ENCODE data around the gene SPON1. TPM values are rescaled to one million over a fixed set of nuclear protein-coding genes. Genes with fewer than 3 reads are reported as not detected.
"Not testable (repeated sequence)": the region's sequence is repeated elsewhere in the genome, so short reads cannot be mapped to it uniquely, and the experiment has no call there.

Gene SPON1
- total RNA-seq, 1 donor from 2014 or later, result 1.1 TPM

- intact Hi-C loops (cut with micrococcal nuclease), result no loop called here
Measured at GRCh38 chr11:13974631-13975030, 12.1 kb downstream of the SPON1 start.

GRCh38 chr11:13983081-13983751 lies 20.7 kb downstream of the SPON1 start:
- intact Hi-C loops (cut with micrococcal nuclease), result no loop called here

GRCh38 chr11:13984616-13985450 lies 22.3 kb downstream of the SPON1 start:
- intact Hi-C loops (cut with micrococcal nuclease), result no loop called here

GRCh38 chr11:13986695-13987094 lies 24.2 kb downstream of the SPON1 start:
- intact Hi-C loops (cut with micrococcal nuclease), result not testable (repeated sequence)

- intact Hi-C loops (cut with micrococcal nuclease), result not testable (repeated sequence)
Measured at GRCh38 chr11:13992158-13992856, 29.8 kb downstream of the SPON1 start.

- intact Hi-C loops (cut with micrococcal nuclease), result no loop called here
Measured at GRCh38 chr11:13993096-13993765, 30.7 kb downstream of the SPON1 start.

DNA sequence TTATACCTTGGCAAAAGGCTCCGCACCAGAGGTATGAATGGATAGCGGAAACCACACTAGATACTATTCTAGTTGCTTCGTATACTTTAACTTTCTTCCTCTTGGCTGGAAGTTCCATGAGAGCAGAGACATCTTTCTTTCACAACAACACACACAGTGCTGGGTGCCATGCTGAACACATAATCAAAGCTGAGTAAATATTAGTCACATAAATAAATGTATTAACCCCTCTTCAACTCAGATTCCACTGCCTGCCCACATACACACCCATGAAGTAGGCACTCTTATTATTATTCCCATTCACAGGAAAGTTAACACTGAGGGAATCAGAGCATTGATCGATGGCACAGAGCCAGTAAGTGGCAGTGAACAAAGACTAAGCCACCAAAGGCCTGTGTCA lies 35.4 kb downstream of the SPON1 start:
- intact Hi-C loops (cut with micrococcal nuclease), result no loop called here

- intact Hi-C loops (cut with micrococcal nuclease), result no loop called here
Measured at GRCh38 chr11:13999704-14000103, 37.2 kb downstream of the SPON1 start.

DNA sequence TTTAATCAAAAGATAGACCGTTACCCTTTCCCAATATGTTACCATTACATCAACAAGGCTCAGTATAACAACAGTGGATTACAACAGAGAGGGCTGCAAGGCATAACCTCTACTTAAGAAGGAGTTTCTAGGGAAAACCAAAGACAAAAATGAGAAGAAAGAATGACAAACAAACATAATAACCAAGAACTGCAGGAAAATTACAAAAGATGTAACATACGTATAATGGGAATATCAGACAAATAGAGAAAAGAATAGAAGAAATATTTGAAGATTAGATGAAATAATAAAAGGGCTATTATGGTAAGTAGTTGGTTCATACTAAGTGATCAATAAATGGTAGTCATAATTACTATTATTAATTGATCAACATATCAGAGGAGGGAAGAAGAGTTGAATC lies 39.1 kb downstream of the SPON1 start:
- intact Hi-C loops (cut with micrococcal nuclease), result no loop called here

DNA sequence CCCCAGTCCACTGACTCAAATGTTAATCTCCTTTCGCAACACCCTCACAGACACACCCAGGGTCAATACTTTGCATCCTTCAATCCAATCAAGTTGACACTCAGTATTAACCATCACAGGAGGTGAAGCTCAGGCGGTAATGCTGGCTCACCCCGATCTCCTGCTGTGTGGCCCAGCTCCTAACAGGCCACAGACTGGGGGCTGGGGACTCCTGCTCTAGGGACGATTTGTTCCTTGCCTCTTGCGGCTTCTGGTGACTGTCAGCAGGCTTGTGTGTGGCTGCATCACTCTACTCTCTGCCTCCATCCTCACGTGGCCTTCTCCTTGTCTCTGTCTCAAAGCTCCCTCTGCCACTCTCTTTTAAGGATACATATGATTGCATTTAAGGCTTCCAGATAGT lies 45.0 kb downstream of the SPON1 start:
- intact Hi-C loops (cut with micrococcal nuclease), result no loop called here

GRCh38 chr11:14010665-14011064 lies 48.1 kb downstream of the SPON1 start:
- intact Hi-C loops (cut with micrococcal nuclease), result no loop called here

DNA sequence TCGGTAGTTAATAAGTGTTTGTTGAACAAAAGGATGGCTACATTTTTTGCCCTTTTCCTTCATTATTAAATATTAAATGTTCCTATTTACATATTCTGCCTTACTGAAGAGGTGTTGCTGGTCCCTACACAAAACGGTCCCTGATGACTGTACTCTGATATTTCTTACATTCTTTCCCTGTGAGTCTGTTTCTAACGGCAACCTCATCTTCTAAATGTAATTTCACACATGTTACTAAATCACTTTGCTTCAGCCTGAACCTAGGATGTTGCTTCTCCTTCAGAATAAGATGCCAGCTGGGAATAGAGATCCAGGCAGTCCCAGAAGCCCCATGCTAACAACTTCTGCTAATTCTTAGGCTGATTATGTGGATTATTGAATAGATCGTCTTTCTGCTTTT lies 50.3 kb downstream of the SPON1 start:
- intact Hi-C loops (cut with micrococcal nuclease), result no loop called here

DNA sequence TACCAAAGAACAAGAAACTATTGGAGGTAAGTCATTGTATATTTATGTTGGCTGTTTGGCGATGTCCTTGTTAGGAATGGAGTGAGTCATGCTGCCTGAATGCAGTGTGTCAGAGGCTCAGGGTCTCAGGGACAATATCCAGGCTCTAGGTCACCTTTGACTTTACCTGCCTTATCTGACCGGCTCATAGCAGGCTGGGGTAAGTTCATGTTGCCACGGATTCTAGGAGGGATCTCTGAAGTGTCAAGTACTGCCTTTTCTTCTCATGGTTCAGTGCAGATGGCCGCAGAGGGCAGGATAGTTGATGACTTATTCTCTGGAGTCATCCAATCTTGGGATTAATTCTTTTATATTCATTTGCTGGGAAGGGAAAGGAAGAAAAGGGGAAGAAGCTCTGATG lies 53.2 kb downstream of the SPON1 start:
- intact Hi-C loops (cut with micrococcal nuclease), result no loop called here

DNA sequence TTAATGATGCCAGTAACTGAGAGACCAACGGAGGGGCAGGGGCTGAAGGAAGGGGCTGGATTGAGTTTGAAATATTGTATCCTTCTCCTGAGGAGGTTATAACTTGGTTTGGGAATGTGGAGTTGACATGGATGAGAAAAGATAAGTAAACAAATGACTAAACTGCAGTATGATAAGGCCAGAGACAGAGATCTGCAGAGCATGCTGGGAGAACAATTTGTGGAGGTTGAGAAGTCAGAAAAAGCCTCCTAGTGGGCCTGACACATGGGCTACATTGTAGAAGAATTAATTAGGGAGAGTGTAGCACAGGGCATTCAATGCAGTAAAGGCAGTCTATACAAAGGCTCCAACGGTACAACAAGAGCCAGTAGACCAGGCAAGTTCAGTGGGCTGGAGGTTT lies 55.9 kb downstream of the SPON1 start:
- intact Hi-C loops (cut with micrococcal nuclease), result no loop called here

DNA sequence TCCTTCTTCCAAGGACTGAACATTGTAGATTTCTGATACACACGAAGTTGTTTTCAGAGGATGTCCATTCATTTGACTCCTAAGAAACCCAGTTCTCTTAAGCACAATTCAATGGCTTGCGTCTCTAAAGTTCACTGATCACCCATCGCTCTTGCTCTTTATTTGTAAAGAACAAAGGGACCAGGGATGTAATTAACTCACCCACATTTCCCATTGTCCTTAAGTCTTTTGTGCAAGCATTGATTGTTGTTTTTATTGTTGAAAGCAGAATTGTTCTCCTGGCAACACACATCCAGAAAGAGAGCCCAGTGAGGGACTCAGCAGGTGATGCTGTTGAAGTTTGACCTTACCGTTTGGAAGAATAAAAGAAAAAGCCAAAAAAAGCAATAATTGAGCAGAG lies 59.2 kb downstream of the SPON1 start:
- intact Hi-C loops (cut with micrococcal nuclease), result no loop called here

DNA sequence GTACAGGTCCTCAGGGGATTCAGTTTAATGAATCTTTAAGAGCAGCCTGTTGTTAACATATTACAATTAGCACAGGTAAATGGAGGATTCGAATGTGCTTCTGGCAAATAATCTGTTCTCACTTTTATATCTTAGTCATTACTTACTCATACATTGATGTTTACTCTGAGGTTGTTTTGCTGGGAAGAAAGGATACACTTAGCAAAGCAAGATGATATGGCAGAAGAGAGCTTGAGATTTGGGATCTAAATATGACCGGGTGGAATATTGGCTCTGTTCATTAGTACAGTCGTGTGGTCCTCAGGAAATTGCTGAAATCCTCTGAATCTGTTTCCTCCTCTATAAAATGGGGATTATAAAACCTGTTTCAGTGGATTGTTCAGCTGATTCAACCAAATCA lies 59.7 kb downstream of the SPON1 start:
- intact Hi-C loops (cut with micrococcal nuclease), result no loop called here

DNA sequence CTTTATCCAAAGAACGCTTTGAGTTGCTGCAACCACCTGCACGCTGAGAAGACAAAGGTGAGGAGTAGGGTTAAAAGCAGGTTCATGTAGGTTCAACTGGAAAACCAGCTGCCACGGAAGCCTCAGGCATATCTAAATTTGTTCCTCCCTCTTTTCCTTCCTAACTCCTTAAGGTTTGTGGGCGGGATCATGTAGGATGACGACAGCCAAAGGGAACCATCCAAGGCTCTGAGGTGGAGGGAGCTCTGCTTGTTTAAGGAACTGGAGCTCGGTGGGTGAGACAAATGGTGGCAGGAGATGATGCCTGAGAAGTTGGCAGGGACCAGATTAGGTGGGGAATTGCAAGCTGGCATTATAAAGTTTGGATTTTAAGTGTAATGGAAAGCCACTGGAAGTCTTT lies 60.3 kb downstream of the SPON1 start:
- intact Hi-C loops (cut with micrococcal nuclease), result no loop called here

DNA sequence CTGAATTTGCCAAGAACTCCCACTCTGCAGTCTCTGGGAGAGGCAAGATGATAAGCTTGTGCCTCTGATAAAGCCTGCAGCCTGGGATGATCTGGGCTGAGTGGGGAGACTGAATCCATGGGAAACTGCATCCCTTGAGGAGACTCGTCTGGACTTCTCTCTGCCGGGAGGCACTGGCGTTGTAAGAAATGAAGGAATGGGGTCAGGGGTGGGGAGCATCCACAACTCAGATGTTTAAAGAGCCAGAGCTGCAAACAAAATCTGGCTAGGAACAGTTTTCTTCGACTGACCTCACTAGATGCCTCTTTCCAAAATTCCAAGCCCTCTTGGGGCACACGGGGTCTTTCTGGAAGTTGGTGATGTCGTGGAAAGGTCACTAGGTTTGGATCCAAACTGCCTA lies 64.4 kb downstream of the SPON1 start:
- intact Hi-C loops (cut with micrococcal nuclease), result no loop called here

GRCh38 chr11:14027525-14027924 lies 65.0 kb downstream of the SPON1 start:
- intact Hi-C loops (cut with micrococcal nuclease), result no loop called here

GRCh38 chr11:14029440-14029839 lies 66.9 kb downstream of the SPON1 start:
- intact Hi-C loops (cut with micrococcal nuclease), result no loop called here

GRCh38 chr11:14029971-14030920 lies 67.7 kb downstream of the SPON1 start:
- intact Hi-C loops (cut with micrococcal nuclease), result no loop called here
